CD8-positive, alpha-beta memory T cell (primary cell): ENCODE measurements around the gene LYRM4. TPM values are rescaled to one million over a fixed set of nuclear protein-coding genes. Genes with fewer than 3 reads are reported as not detected.

Experiments
- CTCF ChIA-PET: fragments of 350-600 bp; sonication (Branson Sonifier 250); formaldehyde crosslinking; loops from one replicate; lab custom pipeline; 2021; ENCODE audit warnings: antibody characterized with exemption; lab: Charles Lee
- POLR2A ChIA-PET: fragments of 350-600 bp; sonication (Branson Sonifier 250); formaldehyde crosslinking; loops from one replicate; lab custom pipeline; 2021; ENCODE audit warnings: antibody characterized with exemption; lab: Charles Lee
- DNase-seq, 5 donors: peaks; one replicate each; pipeline versions ENCODE4 v3.0.0 to v3.0.0-alpha.2; 2020 to 2022; ENCODE audit warnings: mixed read lengths in 1 of 5
- H3K27ac ChIP-seq: one replicate; pipeline ENCODE4 v1.7.0; 2013; ENCODE audit warnings: low read depth, mild to moderate bottlenecking, low read length, moderate library complexity
- H3K27me3 ChIP-seq: 2 replicates; pipeline ENCODE4 v1.7.0; 2013; ENCODE audit warnings: low read length, mild to moderate bottlenecking; ENCODE audit not compliant: insufficient read depth, poor library complexity, severe bottlenecking
- H3K36me3 ChIP-seq: 2 replicates; pipeline ENCODE4 v1.7.0; 2013; ENCODE audit warnings: mild to moderate bottlenecking, low read length, moderate library complexity; ENCODE audit not compliant: insufficient read depth
- H3K4me1 ChIP-seq: 2 replicates; pipeline ENCODE4 v1.7.0; 2013; ENCODE audit warnings: mild to moderate bottlenecking, low read length, moderate library complexity; ENCODE audit not compliant: insufficient read depth
- H3K4me3 ChIP-seq: 2 replicates; pipeline ENCODE4 v1.7.0; 2013; ENCODE audit warnings: mild to moderate bottlenecking, low read length
- H3K9me3 ChIP-seq: 2 replicates; pipeline ENCODE4 v1.7.0; 2013; ENCODE audit warnings: mild to moderate bottlenecking, low read length
- H3K27ac Mint-ChIP-seq, 8 donors: one replicate each; pipeline ENCODE4 v1.8.0; 2020 to 2021; ENCODE audit warnings: mixed read lengths in 8 of 8, mild to moderate bottlenecking in 6 of 8, inconsistent platforms in 3 of 8, moderate library complexity in 3 of 8
- H3K27me3 Mint-ChIP-seq, 2 donors: one replicate each; pipeline ENCODE4 v1.8.0; 2020 to 2021; ENCODE audit warnings: mixed read lengths in 2 of 2, mild to moderate bottlenecking in 1 of 2, moderate library complexity in 1 of 2
- H3K36me3 Mint-ChIP-seq, 3 donors: one replicate each; pipeline ENCODE4 v1.8.0; 2020 to 2021; ENCODE audit warnings: mixed read lengths in 3 of 3, inconsistent platforms in 1 of 3, mild to moderate bottlenecking in 1 of 3
- H3K4me1 Mint-ChIP-seq, 3 donors: one replicate each; pipeline ENCODE4 v1.8.0; 2020 to 2021; ENCODE audit warnings: mixed read lengths in 3 of 3, inconsistent platforms in 1 of 3, mild to moderate bottlenecking in 1 of 3
- H3K4me3 Mint-ChIP-seq, 7 donors: one replicate each; pipeline ENCODE4 v1.8.0; 2020 to 2021; ENCODE audit warnings: mixed read lengths in 7 of 7, mild to moderate bottlenecking in 6 of 7, moderate library complexity in 4 of 7, inconsistent platforms in 2 of 7
- H3K9me3 Mint-ChIP-seq, 5 donors: one replicate each; pipeline ENCODE4 v1.8.0; 2020 to 2022; ENCODE audit warnings: mixed read lengths in 5 of 5, mild to moderate bottlenecking in 3 of 5, moderate library complexity in 2 of 5, inconsistent platforms in 1 of 5
- polyA plus RNA-seq: library from polyadenylated mRNA; unstranded; fragments of 300-500 nt; fragmentation: Illumina TruSeq; gene quantifications from one replicate; pipeline ENCODE4 v1.2.3, GENCODE V29; 2021
- total RNA-seq, 2 experiments: library from RNA; stranded (reverse); gene quantifications; one replicate each; pipeline ENCODE4 v1.2.3, GENCODE V29; 2021

LYRM4 gene
- total and polyA plus RNA-seq, 3 experiments from 2014 or later = 26.5 to 58.2 (median 55.1) TPM

DNA sequence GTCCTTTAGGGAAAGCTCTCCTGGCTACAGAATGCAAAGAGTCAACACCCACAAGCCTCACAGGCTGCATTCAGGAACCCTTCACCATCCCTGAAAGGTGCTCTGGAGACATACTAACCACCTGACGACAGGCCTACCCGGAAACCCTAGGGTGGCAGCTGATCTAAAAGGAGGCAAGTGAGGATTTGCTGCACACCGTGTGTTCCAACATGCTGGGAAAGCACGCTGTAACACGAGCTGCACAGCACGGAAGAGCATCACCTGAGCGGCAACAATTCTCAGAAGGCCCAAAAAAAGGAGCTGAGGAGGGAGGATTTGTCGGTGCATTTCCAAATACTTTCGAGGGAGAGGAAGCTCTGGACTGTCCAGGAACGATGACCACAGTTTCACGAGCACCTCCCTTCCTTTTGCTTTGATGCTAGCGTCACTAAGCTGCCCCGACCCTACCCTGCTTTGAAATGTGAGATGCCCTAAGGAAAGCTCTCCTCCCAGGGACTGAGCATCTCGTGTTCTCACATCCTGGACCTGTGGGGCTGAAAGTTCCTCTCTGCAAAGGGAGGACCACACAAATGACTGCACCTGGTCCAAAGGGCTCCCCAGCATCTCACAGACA is 88.6 kb downstream of the LYRM4 start:
- Mint-ChIP-seq H3K4me1 (peaks cover 37 to 45% (median 42%) of the 10 kb centered on the region in 3 donors), H3K4me3 (no peak overlapping the region), H3K27me3 (peaks cover 0 to 3% of the 10 kb centered on the region in 2 donors), H3K27ac (peak overlapping the region in 1 of 8 donors; percentile 74), H3K9me3 (no peaks in the 10 kb centered on the region), H3K36me3 (peaks cover 0 to 2% (median 0%) of the 10 kb centered on the region in 3 donors)
- ChIA-PET CTCF (interaction anchor here (1.0 kb wide), 1 partner anchor 29 kb away, joined by 3 read pairs; no protein-coding TSS in a partner anchor), POLR2A (no interaction called here)
- Histone ChIP-seq H3K4me1 (peaks cover 37% of the 10 kb centered on the region), H3K4me3 (no peak overlapping the region), H3K9me3 (no peaks in the 10 kb centered on the region), H3K27me3 (no peaks in the 10 kb centered on the region), H3K27ac (no peak overlapping the region), H3K36me3 (no peaks in the 10 kb centered on the region)
- no peak for DNase-seq

DNA sequence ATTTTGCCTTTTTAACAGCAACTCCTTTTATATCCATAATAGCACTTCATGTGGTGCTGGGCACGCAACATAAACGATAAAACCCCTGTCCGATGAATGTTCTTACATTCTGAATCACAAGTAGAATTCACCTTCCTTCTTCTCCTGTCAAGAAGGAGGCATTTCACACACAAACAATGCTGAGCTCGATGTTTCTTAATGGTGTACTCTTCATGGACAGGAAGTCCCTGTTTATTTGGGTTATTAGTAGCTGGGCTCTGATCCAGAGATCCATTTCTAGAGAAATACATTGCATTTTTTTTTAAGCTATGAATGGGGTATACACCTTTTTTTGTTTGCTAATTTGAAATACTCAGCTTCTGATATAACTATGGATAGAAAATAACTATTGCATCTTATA is 93.2 kb downstream of the LYRM4 start:
- Mint-ChIP-seq H3K4me3 (no peak overlapping the region), H3K36me3 (peaks cover 0 to 2% (median 0%) of the 10 kb centered on the region in 3 donors), H3K4me1 (peaks cover 0 to under 1% (median 0%) of the 10 kb centered on the region in 3 donors), H3K9me3 (no peaks in the 10 kb centered on the region), H3K27me3 (peaks cover 0 to 3% of the 10 kb centered on the region in 2 donors), H3K27ac (peak overlapping the region in 1 of 8 donors; percentile 5)
- POLR2A ChIA-PET = interaction anchor here (0.6 kb wide), 1 partner anchor 1479 kb away, joined by 3 read pairs; no protein-coding TSS in a partner anchor
- Histone ChIP-seq H3K4me1 (no peaks in the 10 kb centered on the region), H3K9me3 (no peaks in the 10 kb centered on the region), H3K27me3 (no peaks in the 10 kb centered on the region), H3K4me3 (no peak overlapping the region), H3K27ac (no peak overlapping the region), H3K36me3 (no peaks in the 10 kb centered on the region)
- no peak for DNase-seq
- CTCF ChIA-PET = interaction anchor here (0.7 kb wide), 1 partner anchor 24 kb away, joined by 4 read pairs; no protein-coding TSS in a partner anchor

DNA sequence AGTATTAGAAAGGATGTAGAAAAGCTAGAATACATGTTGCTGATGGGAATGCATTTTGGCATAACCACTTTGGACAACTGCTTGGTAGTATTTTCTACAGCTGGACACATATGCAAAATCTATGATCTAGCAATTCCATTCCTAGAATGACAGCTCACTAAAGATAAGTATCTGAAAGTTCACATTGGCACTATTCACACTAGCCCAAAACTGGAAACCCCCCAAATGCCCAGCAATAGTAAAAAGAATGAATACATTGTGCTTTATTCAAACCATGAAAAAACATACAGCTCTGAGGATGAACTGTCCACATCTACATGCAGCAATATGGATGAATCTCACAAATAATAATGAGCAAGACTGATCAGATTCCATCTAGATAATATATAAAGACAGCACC is 96.7 kb downstream of the LYRM4 start:
- ChIA-PET POLR2A (no interaction called here), CTCF (no interaction called here)
- Mint-ChIP-seq H3K4me1 (no peaks in the 10 kb centered on the region), H3K9me3 (no peaks in the 10 kb centered on the region), H3K27me3 (peaks cover 0 to 3% of the 10 kb centered on the region in 2 donors), H3K36me3 (peaks cover 0 to 2% (median 0%) of the 10 kb centered on the region in 3 donors), H3K27ac (no peak overlapping the region), H3K4me3 (no peak overlapping the region)
- Histone ChIP-seq H3K27me3 (no peaks in the 10 kb centered on the region), H3K9me3 (no peaks in the 10 kb centered on the region), H3K27ac (no peak overlapping the region), H3K4me3 (no peak overlapping the region), H3K4me1 (no peaks in the 10 kb centered on the region), H3K36me3 (no peaks in the 10 kb centered on the region)
- no peak for DNase-seq

DNA sequence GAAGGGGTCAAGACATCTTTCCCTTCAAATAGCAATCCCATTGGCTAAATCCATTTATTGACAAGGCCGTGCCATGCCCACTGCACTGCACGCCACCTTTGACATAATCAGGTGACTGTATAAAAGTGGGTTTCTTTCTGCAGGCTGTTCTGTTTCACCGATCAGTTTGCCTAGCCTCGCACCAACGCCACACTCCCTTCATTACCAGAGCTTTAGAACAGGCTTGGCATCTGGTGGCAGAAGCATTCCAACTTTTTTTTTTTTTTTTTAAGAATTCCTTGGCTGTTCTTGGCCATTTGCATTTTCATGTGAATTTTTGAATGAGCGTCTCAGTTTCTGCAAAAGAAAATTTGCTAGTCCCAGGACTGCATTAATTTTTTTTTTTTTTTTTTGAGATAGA is 97.5 kb downstream of the LYRM4 start:
- ChIA-PET POLR2A (no interaction called here), CTCF (no interaction called here)
- H3K4me1 ChIP-seq = no peaks in the 10 kb centered on the region
- no peak for DNase-seq
- H3K4me1 Mint-ChIP-seq = no peaks in the 10 kb centered on the region
- no peak overlapping the region for H3K4me3 ChIP-seq
- no peak overlapping the region for H3K4me3 Mint-ChIP-seq
- peaks cover 0 to 2% (median 0%) of the 10 kb centered on the region in 3 donors for H3K36me3 Mint-ChIP-seq
- peaks cover 0 to 1% of the 10 kb centered on the region in 2 donors for H3K27me3 Mint-ChIP-seq
- no peak overlapping the region for H3K27ac ChIP-seq
- no peaks in the 10 kb centered on the region for H3K9me3 ChIP-seq
- H3K9me3 Mint-ChIP-seq = no peaks in the 10 kb centered on the region
- H3K36me3 ChIP-seq = no peaks in the 10 kb centered on the region
- H3K27me3 ChIP-seq = no peaks in the 10 kb centered on the region
- peak overlapping the region in 1 of 8 donors; percentile 23 for H3K27ac Mint-ChIP-seq

DNA sequence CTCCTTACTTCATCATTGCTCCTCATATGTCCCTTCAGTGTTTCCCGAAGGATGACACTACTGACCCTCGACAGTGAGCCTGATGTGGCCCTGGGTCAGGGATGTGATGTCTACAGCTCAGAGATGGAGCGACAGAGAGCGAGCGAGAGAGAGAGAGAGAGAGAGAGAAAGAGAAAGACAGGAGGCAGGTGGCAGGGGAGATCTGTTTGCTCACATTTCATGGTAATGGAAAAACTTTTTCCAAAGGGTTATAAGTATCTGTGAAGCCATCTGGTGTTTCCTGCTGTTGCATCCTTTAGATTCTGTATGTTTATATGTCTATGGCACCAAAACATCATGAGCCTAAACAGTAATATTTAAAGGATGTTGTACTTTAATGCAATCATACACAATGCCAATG is 98.4 kb downstream of the LYRM4 start:
- Mint-ChIP-seq H3K36me3 (peaks cover 0 to 1% (median 0%) of the 10 kb centered on the region in 3 donors), H3K9me3 (no peaks in the 10 kb centered on the region), H3K4me1 (no peaks in the 10 kb centered on the region), H3K27ac (no peak overlapping the region), H3K27me3 (no peaks in the 10 kb centered on the region), H3K4me3 (no peak overlapping the region)
- no peak for DNase-seq
- Histone ChIP-seq H3K9me3 (no peaks in the 10 kb centered on the region), H3K27me3 (no peaks in the 10 kb centered on the region), H3K4me3 (no peak overlapping the region), H3K36me3 (no peaks in the 10 kb centered on the region), H3K27ac (no peak overlapping the region), H3K4me1 (no peaks in the 10 kb centered on the region)
- ChIA-PET POLR2A (no interaction called here), CTCF (no interaction called here)

DNA sequence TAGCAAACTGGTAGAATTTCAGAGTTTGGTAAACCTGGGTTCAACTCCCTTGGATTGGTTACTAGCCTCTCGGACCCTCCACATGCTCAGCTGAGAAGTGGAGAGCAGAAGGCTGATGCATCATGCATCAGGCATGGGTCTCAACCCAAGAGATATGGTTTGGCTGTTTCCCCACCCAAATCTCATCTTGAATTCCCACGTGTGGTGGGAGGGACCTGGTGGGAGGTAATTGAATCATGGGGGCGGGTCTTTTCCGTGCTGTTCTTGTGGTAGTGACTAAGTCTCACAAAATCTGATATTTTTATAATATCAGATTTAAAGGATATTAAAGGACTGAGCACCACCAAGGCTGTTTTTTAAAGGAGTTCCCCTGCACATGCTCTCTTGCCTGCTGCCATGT is 100.5 kb downstream of the LYRM4 start:
- H3K9me3 ChIP-seq = no peaks in the 10 kb centered on the region
- no peaks in the 10 kb centered on the region for H3K4me1 ChIP-seq
- H3K36me3 ChIP-seq = no peaks in the 10 kb centered on the region
- no peak for DNase-seq
- no peak overlapping the region for H3K27ac ChIP-seq
- no peak overlapping the region for H3K4me3 ChIP-seq
- CTCF ChIA-PET = interaction anchor here (0.7 kb wide), 1 partner anchor 16 kb away, joined by 4 read pairs; no protein-coding TSS in a partner anchor
- POLR2A ChIA-PET = no interaction called here
- H3K4me3 Mint-ChIP-seq = no peak overlapping the region
- H3K27me3 Mint-ChIP-seq = peaks cover 0 to 2% of the 10 kb centered on the region in 2 donors
- no peaks in the 10 kb centered on the region for H3K9me3 Mint-ChIP-seq
- peak overlapping the region in 1 of 8 donors; percentile 20 for H3K27ac Mint-ChIP-seq
- H3K36me3 Mint-ChIP-seq = no peaks in the 10 kb centered on the region
- no peaks in the 10 kb centered on the region for H3K27me3 ChIP-seq
- no peaks in the 10 kb centered on the region for H3K4me1 Mint-ChIP-seq

DNA sequence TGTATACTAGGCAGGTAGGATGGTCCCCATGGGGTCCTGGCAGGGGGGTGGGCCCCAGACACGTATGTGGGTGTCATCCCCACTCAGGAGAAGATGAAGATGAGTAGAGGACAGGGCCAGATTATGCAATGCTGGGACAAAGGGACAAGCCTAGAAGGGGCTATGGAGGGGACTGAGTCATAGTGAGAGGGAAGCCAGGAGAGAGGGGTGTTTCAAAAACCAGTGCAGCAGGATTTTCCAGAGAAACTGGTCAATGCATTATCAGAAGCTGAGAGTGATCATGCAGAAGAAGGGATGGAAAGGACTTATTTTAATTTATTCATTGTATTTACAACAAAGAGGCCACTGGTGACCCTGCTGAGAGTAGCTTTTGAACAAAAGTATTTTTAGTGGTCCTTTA is 101.6 kb downstream of the LYRM4 start:
- Mint-ChIP-seq H3K4me1 (no peaks in the 10 kb centered on the region), H3K4me3 (no peak overlapping the region), H3K27me3 (peaks cover 0 to 2% of the 10 kb centered on the region in 2 donors), H3K9me3 (no peaks in the 10 kb centered on the region), H3K36me3 (no peaks in the 10 kb centered on the region), H3K27ac (peak overlapping the region in 1 of 8 donors; percentile 61)
- H3K27ac ChIP-seq = no peak overlapping the region
- no peaks in the 10 kb centered on the region for H3K27me3 ChIP-seq
- ChIA-PET CTCF (no interaction called here), POLR2A (no interaction called here)
- no peaks in the 10 kb centered on the region for H3K36me3 ChIP-seq
- no peaks in the 10 kb centered on the region for H3K4me1 ChIP-seq
- H3K9me3 ChIP-seq = no peaks in the 10 kb centered on the region
- H3K4me3 ChIP-seq = no peak overlapping the region
- DNase-seq = no peak

DNA sequence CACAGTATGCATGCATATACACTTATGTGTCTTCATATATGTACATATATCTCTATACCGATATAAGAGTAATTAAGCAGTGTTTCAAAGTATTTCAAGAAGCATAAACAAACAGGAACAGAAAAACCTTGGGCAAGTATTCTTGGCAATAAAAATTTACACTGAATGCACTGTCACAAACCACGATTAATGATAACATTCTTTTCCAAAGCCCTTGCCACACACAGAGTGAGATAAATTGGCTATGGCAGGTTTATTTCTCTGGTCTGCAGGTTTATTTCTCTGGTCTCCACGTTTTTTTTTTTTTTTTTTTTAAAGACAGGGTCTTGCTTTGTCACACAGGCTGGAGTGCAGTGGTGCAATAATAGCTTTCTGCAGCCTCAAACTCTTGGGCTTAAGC is 102.6 kb downstream of the LYRM4 start:
- H3K27ac Mint-ChIP-seq = no peak overlapping the region
- no peak overlapping the region for H3K4me3 Mint-ChIP-seq
- ChIA-PET CTCF (no interaction called here), POLR2A (no interaction called here)
- Histone ChIP-seq H3K4me1 (no peaks in the 10 kb centered on the region), H3K27ac (no peak overlapping the region), H3K27me3 (no peaks in the 10 kb centered on the region), H3K9me3 (no peaks in the 10 kb centered on the region), H3K36me3 (no peaks in the 10 kb centered on the region), H3K4me3 (no peak overlapping the region)
- H3K36me3 Mint-ChIP-seq = no peaks in the 10 kb centered on the region
- H3K9me3 Mint-ChIP-seq = no peaks in the 10 kb centered on the region
- no peaks in the 10 kb centered on the region for H3K4me1 Mint-ChIP-seq
- DNase-seq = no peak
- peaks cover 0 to 2% of the 10 kb centered on the region in 2 donors for H3K27me3 Mint-ChIP-seq
